A549 (cell line): ENCODE measurements around the gene SLC16A13.
"Not testable (repeated sequence)": the region's sequence is repeated elsewhere in the genome, so short reads cannot be mapped to it uniquely, and the experiment has no call there.

Source experiments
- NR3C1 ChIP-seq: fragments of >200 bp; sonication (Bioruptor Twin); formaldehyde crosslinking; IDR thresholded peaks from 3 replicates; pipeline ENCODE4 v1.6.1; 2017
- RAD21 ChIP-seq, 2 experiments: fragments of >200 bp in 1 of 2; sonication (Bioruptor Twin) in 1 of 2; formaldehyde crosslinking in 1 of 2; IDR thresholded peaks in 1 of 2; conservative IDR thresholded peaks in 1 of 2; 2 replicates in 1 of 2; 3 replicates in 1 of 2; pipeline ENCODE4 v1.6.1; 2012 to 2018; ENCODE audit warnings: inconsistent platforms in 1 of 2
- SMC3 ChIP-seq: fragments of >200 bp; sonication (Bioruptor Twin); formaldehyde crosslinking; IDR thresholded peaks from 3 replicates; pipeline ENCODE4 v1.6.1; 2018; ENCODE audit warnings: inconsistent platforms
- TF ChIP-seq, protein P1 (sequence below): fragments of >200 bp; sonication (Bioruptor Twin); formaldehyde crosslinking; IDR thresholded peaks from 3 replicates; pipeline ENCODE4 v1.5.1; 2016
- TF ChIP-seq, protein P2 (sequence below): fragments of 200-600 bp; sonication (generic); IDR thresholded peaks from 2 replicates; pipeline ENCODE4 v1.6.1; 2016; ENCODE audit warnings: antibody characterized with exemption, mild to moderate bottlenecking, moderate library complexity
- TF ChIP-seq, protein P3 (sequence below): fragments of 250-450 bp; sonication (Bioruptor Pico); IDR thresholded peaks from 2 replicates; pipeline ENCODE4 v1.5.0; 2021; ENCODE audit warnings: mild to moderate bottlenecking, moderate library complexity, borderline replicate concordance
- TF ChIP-seq, protein P4 (sequence below): fragments of 250-450 bp; sonication (Bioruptor Pico); IDR thresholded peaks from 2 replicates; pipeline ENCODE4 v1.5.0; 2020; ENCODE audit warnings: low read depth, mild to moderate bottlenecking, moderate library complexity

DNA sequence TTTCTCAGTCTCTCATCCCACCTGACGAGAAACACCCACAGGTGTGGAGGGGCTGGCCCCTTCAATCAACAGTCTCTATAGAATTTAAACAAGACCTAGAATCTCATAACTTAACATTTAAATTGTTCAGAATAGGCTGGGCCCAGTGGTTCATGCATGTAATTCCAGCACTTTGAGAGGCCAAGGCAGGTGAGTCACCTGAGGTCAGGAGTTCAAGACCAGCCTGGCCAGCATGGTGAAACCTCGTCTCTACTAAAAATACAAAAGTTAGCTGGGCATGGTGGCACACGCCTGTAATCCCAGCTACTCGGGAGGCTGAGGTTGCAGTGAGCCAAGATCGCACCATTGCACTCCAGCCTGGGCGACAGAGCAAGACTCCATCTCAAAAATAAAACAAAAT is 53.8 kb downstream of the SLC16A13 start:
- not testable (repeated sequence) for TF ChIP-seq SMC3; NR3C1; RAD21 (conservative IDR thresholded peaks at IDR 0.05 in 1 of 2, IDR thresholded peaks at IDR 0.05 in 1 of 2)
- TF ChIP-seq, protein P1, sequence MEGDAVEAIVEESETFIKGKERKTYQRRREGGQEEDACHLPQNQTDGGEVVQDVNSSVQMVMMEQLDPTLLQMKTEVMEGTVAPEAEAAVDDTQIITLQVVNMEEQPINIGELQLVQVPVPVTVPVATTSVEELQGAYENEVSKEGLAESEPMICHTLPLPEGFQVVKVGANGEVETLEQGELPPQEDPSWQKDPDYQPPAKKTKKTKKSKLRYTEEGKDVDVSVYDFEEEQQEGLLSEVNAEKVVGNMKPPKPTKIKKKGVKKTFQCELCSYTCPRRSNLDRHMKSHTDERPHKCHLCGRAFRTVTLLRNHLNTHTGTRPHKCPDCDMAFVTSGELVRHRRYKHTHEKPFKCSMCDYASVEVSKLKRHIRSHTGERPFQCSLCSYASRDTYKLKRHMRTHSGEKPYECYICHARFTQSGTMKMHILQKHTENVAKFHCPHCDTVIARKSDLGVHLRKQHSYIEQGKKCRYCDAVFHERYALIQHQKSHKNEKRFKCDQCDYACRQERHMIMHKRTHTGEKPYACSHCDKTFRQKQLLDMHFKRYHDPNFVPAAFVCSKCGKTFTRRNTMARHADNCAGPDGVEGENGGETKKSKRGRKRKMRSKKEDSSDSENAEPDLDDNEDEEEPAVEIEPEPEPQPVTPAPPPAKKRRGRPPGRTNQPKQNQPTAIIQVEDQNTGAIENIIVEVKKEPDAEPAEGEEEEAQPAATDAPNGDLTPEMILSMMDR, result not testable (repeated sequence)
- TF ChIP-seq, protein P2, sequence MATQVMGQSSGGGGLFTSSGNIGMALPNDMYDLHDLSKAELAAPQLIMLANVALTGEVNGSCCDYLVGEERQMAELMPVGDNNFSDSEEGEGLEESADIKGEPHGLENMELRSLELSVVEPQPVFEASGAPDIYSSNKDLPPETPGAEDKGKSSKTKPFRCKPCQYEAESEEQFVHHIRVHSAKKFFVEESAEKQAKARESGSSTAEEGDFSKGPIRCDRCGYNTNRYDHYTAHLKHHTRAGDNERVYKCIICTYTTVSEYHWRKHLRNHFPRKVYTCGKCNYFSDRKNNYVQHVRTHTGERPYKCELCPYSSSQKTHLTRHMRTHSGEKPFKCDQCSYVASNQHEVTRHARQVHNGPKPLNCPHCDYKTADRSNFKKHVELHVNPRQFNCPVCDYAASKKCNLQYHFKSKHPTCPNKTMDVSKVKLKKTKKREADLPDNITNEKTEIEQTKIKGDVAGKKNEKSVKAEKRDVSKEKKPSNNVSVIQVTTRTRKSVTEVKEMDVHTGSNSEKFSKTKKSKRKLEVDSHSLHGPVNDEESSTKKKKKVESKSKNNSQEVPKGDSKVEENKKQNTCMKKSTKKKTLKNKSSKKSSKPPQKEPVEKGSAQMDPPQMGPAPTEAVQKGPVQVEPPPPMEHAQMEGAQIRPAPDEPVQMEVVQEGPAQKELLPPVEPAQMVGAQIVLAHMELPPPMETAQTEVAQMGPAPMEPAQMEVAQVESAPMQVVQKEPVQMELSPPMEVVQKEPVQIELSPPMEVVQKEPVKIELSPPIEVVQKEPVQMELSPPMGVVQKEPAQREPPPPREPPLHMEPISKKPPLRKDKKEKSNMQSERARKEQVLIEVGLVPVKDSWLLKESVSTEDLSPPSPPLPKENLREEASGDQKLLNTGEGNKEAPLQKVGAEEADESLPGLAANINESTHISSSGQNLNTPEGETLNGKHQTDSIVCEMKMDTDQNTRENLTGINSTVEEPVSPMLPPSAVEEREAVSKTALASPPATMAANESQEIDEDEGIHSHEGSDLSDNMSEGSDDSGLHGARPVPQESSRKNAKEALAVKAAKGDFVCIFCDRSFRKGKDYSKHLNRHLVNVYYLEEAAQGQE, result not testable (repeated sequence)
- TF ChIP-seq, protein P3, sequence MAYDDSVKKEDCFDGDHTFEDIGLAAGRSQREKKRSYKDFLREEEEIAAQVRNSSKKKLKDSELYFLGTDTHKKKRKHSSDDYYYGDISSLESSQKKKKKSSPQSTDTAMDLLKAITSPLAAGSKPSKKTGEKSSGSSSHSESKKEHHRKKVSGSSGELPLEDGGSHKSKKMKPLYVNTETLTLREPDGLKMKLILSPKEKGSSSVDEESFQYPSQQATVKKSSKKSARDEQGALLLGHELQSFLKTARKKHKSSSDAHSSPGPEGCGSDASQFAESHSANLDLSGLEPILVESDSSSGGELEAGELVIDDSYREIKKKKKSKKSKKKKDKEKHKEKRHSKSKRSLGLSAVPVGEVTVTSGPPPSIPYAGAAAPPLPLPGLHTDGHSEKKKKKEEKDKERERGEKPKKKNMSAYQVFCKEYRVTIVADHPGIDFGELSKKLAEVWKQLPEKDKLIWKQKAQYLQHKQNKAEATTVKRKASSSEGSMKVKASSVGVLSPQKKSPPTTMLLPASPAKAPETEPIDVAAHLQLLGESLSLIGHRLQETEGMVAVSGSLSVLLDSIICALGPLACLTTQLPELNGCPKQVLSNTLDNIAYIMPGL (CRISPR knock-in tag), result not testable (repeated sequence)
- TF ChIP-seq, protein P4, sequence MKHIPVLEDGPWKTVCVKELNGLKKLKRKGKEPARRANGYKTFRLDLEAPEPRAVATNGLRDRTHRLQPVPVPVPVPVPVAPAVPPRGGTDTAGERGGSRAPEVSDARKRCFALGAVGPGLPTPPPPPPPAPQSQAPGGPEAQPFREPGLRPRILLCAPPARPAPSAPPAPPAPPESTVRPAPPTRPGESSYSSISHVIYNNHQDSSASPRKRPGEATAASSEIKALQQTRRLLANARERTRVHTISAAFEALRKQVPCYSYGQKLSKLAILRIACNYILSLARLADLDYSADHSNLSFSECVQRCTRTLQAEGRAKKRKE, result not testable (repeated sequence)
